ENCODE data around the gene CST11.
A peak's percentile ranks its signal among the peaks of the same experiment; 100 is the strongest.

CST11 gene

GRCh38 chr20:23420943-23421931 lies 31.4 kb downstream of the CST11 start, which contains the start of gene NAPB:
TSS of gene NAPB (minus strand) at chr20:23421488. CDS start at chr20:23421402, 86 bp downstream.
- peak; percentile 95 for DNase-seq (ENCODE audit: low read depth, low spot score)

GRCh38 chr20:23419995-23420901 lies 32.4 kb downstream of the CST11 start:
- DNase-seq (ENCODE audit: low read depth, low spot score), result peak; percentile 16

GRCh38 chr20:23419657-23419994 lies 33.0 kb downstream of the CST11 start:
- DNase-seq (ENCODE audit: low read depth, low spot score), result no peak

GRCh38 chr20:23417861-23418260 lies 34.8 kb downstream of the CST11 start:
- DNase-seq (ENCODE audit: low read depth, low spot score), result no peak

GRCh38 chr20:23415959-23416583 lies 36.6 kb downstream of the CST11 start:
- DNase-seq (ENCODE audit: low read depth, low spot score), result no peak

GRCh38 chr20:23415555-23415954 lies 37.1 kb downstream of the CST11 start:
- DNase-seq (ENCODE audit: low read depth, low spot score), result no peak

GRCh38 chr20:23414526-23415188 lies 38.0 kb downstream of the CST11 start:
- DNase-seq (ENCODE audit: low read depth, low spot score), result no peak

- DNase-seq (ENCODE audit: low read depth, low spot score), result no peak
These were observed 38.7 kb downstream of the CST11 start for GRCh38 chr20:23413862-23414422.

GRCh38 chr20:23412026-23412425 lies 40.6 kb downstream of the CST11 start:
- DNase-seq (ENCODE audit: low read depth, low spot score), result no peak

GRCh38 chr20:23410916-23411695 lies 41.6 kb downstream of the CST11 start:
- no peak for DNase-seq (ENCODE audit: low read depth, low spot score)

GRCh38 chr20:23409800-23410199 lies 42.9 kb downstream of the CST11 start:
- DNase-seq (ENCODE audit: low read depth, low spot score), result no peak

GRCh38 chr20:23408957-23409356 lies 43.7 kb downstream of the CST11 start:
- no peak for DNase-seq (ENCODE audit: low read depth, low spot score)

- DNase-seq (ENCODE audit: low read depth, low spot score), result no peak
These were observed 44.8 kb downstream of the CST11 start for GRCh38 chr20:23407781-23408464.

- DNase-seq (ENCODE audit: low read depth, low spot score), result no peak
These were observed 45.8 kb downstream of the CST11 start for GRCh38 chr20:23406880-23407279.

GRCh38 chr20:23404196-23404595 lies 48.5 kb downstream of the CST11 start:
- DNase-seq (ENCODE audit: low read depth, low spot score), result no peak

GRCh38 chr20:23403751-23404150 lies 48.9 kb downstream of the CST11 start:
- DNase-seq (ENCODE audit: low read depth, low spot score), result no peak

- DNase-seq (ENCODE audit: low read depth, low spot score), result no peak
These were observed 51.6 kb downstream of the CST11 start for GRCh38 chr20:23401051-23401450.
